Measurements from ENCODE around the gene COL23A1.

The COL23A1 gene

DNA sequence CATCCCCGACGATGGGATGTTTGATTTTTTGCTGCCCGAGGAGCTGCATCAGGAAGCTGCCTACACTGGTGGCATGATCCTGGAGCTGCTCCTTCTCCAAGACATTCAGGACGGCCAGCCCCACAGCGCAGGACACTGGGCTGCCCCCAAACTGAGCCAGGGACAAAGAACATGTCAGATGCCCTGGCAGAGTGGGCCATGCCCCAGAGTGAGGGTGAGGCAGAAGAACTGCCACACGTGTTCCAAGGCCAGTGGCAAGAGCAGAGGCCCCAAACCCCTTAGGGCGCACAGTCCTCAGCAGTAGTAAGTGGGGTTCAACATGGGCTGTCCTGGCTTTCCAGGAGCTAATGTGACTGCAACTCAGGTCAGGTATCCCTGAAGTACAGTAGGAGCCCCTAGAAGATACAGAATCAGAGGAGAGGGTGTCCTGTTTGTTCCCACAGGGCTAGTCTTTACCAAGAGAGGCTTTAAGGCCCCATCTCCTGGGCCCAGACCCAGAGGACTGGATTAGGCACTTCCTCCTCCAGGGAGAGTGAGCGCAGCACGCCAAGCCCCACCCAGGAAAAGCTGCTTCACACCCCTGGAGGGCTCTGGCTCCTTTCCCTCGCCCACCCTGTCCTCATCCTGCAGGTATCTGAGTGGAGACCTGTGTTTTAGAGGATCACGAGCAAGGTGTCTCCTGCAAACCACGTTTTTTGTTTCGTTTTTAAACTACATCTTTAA lies 374.8 kb downstream of the COL23A1 start:
- DNase-seq = no peak

DNA sequence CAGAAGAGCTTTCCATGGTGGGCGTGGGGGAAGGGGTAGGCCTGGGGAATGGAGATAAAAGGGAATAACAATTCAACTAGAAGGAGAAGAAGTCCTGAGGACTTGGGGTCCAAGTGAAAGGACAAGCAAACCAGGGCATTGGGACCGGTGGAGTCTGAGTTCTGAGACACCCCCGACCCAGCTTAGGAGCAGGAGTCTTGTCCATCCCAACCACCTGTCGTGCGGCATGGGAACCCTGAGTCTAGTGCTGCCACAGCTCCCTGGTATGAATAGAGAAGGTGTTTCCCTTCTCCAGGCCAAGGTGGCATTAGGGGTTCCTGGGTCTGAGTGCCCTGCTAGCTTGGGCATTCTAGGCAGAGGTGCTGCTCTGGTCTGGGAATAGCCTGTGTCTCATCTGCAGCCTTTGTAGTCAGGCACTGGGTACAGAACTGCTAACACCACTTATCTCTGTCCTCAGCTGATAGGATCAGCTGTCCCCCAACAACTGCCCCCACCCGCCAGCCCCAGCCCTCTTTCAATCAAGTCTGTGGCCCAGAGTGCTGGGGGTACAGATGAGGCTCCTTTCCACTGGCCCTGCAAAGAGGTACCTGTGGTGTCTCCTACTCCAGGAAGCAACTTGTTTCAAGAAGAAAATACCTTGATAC lies 375.9 kb downstream of the COL23A1 start:
- no peak for DNase-seq

DNA sequence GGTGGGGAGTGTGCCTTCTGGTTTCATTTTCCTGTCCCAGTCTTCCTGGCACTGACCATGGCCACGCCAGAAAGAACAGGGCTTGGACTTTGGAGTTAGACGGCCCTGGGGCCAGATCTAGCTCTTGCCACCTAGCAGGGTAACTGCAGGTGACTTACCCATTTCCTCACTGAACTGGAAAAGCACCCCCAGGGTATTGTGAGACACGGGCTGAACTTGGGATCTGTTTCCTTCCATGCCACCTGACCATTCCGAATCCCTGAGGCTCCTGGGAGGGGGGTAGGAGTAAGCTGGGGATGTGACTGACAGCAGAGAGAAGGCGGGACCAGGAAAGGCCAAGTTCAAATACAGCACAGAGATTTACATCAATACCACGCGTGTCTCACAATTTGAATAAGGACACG lies 376.4 kb downstream of the COL23A1 start:
- DNase-seq = no peak

DNA sequence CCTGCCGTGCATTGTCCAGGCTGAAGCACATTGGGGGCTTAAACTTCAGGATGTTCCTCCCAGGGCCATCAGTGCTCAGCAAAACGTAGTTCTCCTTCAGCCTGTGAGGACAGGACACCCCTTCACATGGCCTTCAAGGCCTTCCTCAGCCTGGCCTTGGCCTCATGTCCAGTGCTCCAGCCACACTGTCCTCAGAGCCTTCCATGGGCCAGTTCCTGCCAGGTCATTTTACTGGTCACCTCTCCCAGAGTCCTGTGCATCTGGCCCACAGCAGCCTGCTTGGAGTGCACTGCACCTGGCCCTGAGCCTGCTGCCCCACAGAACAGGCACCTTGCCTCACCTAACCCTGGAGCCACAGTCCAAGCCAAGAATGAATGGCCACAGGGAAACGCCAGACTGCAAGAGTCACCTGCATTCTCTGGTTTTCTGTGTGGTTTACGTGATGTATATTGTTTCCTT lies 377.2 kb downstream of the COL23A1 start:
- DNase-seq = no peak

DNA sequence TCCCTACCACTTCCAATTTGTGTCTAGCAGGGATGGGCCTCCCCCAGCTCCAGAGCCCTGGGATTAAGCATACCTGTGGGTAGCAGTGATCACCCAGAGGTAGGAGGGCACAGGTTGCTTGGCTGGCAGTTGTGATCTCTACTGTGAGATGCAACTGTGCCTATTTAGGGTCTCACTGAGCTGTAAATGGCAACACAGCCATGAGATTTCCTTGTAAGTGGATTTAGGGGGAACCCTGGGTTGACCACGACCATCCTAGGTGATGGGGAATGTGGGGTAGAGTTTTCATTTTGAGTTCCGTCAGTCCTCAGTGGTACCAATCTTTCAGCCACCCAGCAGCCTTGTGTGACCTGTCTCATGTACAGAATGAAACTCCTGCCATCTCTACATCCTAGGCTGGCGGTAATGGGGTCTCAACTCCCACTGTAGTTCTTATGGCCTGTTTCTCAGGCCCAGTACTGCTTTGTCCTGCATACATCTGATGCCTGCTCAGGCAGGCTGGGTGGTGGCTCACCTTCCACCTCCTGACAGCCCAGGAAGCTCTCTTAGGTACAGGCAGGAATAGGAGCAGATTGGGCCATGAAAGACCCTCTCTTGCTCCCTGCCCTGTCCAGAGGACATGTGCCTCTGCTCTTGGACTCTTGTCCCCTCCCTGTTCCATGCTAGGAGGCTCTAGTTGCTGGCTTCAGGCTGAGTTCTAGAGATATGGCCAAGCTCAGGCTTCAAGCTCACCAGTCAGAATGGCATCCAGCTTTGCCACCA lies 377.8 kb downstream of the COL23A1 start:
- DNase-seq = no peak

DNA sequence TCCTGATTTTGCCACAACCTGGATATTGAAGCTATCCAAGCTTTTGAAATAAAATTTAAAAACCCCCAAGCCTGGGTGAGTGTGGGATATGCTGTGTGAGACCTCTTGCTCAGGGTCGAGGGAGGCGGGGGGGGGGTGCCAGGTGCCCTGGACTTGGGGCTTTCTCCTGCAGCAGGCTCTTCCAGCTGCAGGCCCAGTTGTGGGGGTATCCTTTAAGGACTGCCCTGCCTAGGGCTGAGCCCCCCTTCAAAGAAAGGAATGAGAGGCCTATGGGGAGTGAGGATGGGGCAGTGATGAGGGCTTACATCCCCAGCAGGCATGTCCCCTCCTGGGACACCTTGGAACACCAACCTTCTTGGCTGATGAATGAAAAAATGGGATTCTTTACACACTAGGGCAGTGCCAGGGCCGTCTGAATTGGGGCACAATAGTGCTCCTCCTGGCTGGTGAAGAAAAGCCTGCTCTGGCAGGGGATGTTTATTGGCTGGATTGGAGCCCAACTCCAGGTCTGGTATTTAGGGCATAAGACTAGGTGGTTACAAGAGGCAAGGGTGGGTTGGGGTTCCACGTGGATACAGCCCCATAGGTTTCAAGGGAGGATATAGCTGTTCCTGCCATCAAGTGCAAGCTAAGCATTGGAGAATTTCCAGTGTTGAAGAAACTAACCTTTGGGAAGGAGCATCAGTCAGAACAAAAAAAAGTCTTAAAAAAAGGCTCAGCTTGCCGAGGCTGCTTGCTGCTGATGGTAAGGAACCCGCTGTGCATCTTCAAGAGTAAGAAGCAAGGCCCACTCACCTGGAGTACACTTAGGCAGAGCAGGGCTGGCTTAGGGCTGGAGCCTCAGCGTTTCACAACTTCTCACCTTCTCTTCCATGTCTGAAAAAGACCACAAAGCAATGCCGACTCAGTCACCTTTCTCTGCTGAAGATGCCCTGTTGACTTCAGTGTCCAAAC lies 378.8 kb downstream of the COL23A1 start:
- DNase-seq = no peak

DNA sequence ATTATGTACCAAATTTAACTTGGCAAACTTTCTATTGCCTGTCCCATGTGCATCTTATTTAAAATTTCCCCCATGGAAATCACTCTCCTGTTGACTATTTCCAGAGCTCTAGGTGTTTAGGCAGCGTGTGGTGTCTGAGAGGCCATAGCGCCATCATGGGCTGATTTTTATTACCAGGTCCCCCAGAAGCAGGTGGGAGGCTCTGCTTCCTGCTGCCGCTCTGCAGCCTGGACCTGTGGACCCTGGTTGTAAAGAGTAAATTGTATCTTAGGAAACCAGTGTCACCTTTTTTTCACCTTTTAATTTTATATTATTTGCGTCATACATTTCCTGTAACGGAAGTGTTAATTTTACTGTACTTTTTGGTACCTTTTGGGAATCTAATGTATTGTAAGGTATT lies 379.5 kb downstream of the COL23A1 start:
- DNase-seq = no peak

DNA sequence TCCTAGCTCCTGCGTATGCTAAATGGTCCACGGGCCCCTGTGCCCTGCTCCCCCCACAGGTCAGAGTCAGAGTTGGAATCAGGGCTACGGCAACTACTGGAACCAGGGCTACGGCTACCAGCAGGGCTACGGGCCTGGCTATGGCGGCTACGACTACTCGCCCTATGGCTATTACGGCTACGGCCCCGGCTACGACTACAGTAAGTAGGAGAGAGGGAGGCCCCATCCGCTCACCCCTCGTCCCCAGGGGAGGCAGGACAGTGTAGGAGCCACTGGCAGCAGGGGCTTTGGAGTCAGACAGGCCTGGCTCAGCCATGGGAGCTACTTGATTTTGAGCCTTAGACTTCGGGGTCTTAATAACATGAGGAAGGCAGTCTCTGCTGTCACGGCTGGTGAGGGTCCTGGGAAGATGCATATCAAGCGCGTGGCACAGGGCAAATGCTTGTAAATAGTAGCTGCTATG lies 380.1 kb downstream of the COL23A1 start:
- no peak for DNase-seq

DNA sequence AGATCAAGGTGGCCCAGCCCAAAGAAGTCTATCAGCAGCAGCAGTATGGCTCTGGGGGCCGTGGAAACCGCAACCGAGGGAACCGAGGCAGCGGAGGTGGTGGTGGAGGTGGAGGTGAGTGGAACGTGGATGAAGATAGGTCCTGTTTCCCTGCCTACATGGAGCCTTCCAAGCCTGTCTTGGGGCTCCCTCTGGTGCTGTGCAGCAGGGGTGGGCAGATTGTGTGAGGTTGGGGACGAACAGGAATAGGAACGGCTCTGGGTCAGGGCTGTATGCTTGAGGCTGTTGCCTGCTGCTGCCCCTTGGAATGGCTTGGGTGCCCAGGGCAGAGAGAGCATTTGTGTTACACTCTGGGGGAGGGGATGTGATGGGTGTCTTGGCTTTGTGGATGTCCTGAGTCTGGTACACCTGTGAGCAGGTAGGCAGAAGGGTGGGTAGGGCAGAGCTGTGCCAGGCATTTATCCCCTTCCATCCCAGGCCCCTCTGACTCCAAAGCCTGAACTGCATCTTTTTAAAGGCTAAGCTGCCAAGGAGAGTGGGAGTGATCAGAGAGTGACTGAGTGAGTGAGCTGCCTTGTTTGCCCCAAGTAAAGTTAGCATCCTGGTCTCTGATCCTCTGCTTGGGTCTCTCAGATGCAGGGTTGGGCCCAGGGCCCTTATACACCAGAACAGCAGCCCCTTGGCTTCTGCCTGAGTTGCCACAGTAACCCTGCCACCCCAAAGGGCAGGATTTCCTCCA lies 380.7 kb downstream of the COL23A1 start:
- DNase-seq = no peak

DNA sequence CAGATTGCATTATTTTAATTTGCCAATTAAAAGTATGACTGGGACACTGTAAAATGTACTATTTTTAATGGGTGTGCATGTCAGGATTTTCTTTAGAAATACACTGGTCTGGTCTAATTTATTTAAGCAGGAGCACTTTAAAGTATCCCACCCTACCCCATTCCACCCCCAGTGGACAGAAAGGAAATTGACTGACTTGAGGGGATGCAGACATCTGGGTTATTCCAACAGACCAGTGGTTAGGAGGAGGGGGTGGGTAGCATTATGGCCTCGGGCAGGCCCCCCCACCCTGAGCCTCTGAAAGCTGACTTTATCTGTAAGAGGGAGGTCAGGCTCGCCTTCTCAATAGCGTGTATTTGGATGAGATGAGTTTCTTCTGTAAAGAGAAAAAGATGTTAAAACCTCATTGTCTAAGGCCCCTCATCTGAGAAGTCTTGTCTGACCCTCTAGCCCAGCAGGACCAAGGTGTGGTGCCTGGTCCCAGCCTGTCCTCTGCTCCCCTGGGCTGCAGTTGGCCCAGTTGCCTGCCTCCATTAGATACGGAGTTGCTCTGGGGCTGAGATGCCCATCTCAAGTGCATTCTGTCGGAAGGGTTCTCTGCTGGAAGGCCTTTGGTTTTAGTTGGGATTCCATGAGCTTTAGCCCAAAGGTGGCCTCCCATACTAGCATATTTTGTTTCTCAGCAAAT lies 381.5 kb downstream of the COL23A1 start:
- DNase-seq = no peak

DNA sequence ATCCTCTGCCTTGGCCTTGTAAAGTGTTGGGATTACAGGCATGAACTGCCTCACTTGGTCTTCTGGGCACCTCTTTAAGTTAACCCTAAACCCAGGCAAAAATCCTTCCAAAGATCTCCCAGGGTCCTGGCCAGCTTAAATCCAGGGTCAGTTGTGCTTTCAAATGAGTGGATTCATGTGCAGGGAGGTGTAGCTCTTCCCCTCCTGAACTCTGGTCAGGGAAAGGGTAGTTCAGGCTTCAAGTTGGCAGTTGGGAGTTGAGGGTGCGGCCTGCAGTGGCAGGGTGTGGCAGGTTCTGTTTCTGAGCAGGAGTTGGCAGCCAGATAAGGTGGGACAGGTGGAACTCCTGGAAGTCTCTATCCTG lies 382.3 kb downstream of the COL23A1 start:
- DNase-seq = no peak

DNA sequence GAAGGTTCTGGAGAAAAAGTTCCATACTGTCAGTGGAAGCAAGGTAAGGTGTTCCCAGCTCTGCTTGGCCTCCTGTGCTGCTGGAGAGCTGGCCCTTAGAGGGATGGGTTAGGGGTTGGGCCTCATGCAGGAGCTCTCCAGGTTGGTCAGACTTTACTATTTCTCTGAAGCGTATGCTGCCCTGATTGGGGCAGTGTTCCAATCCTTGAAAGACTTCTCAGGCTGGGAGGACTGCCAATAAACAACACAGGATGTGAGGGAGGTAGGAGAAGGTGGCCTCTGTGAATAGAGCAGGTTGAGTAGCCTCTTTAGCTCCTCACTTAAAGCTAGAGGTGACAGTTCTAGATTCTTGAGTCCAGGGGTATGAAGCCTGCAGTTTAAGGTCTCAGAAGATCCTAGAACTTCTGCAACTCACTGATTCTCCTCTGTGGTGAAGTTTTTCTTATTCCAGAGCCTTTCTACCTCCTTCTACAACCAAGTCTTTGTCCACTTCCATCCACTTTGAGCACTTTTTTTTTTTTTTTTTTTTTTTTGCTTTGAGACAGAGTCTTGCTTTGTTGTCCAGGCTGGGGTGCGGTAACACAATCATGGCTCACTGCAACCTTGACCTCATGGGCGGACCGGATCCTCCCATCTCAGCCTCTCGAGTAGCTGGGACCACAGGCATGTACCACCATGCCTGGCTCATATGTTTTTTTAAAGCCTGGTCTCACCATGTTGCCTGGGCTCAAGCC lies 382.8 kb downstream of the COL23A1 start:
- no peak for DNase-seq

DNA sequence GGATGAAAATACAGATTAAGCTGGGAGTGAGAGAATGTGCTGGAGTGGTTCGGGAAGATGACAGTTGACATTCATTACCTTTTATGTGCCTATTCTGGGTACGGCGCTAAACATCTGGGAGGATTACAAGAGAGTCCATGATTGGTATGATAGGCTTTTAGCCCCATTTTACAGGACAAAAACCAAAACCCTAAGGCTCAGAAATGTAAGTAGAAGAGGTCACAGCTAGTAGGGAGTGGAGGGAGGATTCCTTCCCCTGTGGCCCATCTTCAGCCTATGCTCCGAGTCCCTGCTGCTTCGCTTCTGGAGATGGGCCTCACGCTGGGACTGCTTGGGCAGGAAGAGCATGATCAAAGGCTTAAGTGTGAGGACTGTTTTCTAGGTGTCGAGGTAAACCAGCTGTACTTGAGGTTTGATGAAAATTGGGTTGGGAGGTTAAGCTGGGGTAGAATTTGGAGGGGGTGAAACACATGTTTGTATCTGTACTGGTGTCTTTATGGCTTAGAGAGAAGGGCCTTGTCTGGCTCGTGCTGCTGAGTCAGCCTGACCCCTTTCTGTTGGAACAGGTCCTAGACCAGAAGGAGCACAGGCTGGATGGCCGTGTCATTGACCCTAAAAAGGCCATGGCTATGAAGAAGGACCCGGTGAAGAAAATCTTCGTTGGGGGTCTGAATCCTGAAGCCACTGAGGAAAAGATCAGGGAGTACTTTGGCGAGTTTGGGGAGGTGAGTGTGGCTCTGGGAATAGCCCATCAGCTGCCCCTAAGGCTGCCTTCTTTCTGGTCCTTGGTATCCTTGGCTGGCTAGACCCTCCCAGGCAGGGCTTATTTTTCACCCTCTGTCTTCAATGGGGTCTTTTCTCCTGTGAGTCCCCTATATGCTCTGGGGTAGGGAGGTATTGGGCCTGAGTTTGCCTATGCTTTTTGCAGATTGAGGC lies 383.8 kb downstream of the COL23A1 start:
- DNase-seq = peak in 2 of 5 experiments; percentile 39 to 41

DNA sequence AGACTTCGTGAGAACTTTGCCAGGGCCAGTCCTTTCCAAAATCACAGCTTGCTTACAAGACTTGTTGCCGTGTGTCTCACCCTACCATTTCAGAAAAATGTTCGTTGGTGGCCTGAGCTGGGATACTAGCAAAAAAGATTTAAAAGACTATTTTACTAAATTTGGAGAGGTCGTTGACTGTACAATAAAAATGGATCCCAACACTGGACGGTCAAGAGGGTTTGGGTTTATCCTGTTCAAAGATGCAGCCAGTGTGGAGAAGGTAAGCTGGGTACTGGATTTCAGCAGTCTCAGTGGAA lies 384.5 kb downstream of the COL23A1 start:
- DNase-seq = no peak

DNA sequence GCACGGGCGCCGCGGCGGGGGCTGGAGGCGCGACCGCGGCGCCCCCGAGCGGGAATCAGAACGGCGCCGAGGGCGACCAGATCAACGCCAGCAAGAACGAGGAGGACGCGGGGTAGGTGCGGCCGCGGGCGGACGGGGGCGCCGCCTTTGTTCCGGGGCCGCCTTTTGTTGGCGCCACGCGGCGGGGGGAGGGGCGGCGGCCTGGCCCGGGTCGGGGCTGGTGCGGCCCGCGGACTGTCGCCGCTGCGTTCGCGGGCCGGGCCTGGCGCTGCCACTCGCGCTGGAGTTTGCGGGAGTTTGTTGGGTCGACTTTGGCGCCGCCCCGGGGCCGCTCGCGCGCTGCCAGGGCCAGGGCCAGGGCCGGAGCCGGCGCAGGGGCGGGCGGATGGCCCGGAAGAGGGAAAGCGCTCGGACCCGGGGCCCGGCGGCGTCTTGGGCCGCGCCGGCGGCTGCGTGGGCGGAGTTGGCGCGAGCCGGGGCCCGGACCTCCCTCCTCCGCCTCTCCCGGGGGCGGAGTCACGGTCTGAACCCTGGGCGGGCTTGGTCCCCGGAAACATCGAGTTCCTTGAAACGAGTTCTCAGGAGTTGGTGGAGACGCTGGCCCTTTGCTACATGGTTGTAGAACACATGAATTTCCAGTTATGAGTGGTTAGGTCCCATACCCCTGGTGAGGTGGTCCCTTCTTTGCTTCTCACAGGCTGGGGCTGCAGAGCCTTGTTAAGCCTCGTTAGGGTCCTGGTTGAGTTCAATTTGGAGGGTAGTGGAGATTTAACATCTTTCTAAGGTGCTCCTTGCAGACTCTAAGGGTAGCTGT lies 385.1 kb downstream of the COL23A1 start:
- DNase-seq = peak; percentile 46 to 84 (median 54)

DNA sequence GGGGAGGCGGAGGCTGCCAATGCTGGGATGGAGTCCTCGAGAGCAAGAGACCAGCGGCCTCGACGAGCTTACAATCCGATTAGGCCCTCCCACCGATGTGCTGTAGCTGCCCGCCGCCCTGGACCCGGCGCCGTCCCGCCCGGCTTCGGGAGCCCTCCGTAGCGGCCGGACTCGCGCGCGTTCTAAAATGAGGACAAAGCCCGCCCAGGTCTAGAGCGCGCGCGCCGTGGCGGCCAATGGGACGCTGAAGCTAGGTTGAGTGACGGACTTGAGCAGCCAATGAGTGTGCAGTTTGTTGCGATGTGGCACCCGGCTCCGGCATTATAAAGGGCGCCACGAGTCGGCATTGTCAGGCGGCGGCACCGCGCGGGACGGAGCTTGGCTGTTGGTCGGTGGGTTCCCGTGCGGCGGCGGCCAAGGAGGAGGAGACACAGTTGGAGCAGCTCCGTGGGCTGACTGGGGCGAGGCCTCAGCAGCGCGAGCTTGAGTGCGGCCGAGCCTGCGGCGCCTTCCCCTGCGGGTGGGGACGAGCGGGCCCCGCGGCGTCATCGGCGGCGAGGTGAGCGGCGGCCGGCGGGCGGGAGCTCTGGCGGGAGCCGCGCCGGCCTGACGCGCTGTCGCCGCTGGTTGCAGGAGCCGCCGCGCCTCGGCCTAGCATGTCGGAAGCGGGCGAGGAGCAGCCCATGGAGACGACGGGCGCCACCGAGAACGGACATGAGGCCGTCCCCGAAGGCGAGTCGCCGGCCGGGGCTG lies 385.8 kb downstream of the COL23A1 start, which contains the start of gene HNRNPAB:
HNRNPAB (plus strand) TSS at position 352 of the 753 bp plus-strand sequence; CDS start at position 657, 305 bp downstream.
- peak; percentile 90 to 97 (median 93) for DNase-seq

DNA sequence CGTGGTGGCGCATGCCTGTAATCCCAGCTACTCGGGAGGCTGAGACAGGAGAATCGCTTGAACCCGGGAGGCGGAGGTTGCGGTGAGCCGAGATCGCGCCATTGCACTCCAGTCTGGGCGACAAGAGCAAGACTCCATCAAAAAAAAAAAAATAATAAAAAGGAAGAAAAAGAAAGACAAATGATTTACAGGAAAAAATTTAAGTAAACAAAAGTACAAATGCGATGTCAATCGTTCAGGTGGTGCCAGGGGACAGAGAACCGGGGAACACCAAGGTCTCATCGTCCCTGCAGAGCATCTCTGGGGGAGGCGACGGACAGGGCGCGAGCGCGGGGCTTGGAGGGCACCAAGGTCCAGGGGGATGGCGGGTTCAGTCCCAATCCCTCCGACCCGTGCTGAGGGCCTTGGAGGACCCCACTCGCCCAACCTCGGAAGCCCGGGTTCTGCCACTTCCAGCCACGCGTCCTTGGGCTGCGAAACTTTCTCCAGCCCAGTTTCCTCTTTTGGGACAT lies 386.5 kb downstream of the COL23A1 start:
- no peak for DNase-seq
